HG03342 (cell line): ENCODE results near the gene SYCP2.

Experiments used
- ATAC-seq: cut with Tn5 transposase; IDR thresholded peaks from one replicate; pipeline ENCODE4 v1.9.1; 2021; ENCODE audit warnings: mild to moderate bottlenecking, moderate library complexity; ENCODE audit not compliant: unreplicated experiment

The SYCP2 gene

DNA sequence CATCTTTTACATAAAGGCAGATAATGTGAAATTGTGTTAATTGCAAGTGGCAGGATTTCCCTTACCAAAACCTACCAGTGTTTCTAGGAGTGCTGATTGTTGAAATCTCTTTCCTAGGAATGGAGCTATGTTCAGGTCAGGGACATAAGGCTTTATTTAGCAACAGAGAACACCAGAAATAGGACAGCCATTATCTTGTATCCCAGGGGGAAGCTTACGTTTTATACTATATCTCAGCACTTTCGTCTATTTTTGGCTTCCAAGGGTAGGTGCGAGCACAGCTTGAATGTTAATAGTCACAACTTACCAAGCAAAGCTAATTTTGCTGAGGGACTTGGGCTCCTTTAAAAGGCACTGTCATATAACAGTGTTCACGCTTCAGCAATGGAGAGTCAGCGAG lies 94.0 kb downstream of the SYCP2 start:
- ATAC-seq: no peak

DNA sequence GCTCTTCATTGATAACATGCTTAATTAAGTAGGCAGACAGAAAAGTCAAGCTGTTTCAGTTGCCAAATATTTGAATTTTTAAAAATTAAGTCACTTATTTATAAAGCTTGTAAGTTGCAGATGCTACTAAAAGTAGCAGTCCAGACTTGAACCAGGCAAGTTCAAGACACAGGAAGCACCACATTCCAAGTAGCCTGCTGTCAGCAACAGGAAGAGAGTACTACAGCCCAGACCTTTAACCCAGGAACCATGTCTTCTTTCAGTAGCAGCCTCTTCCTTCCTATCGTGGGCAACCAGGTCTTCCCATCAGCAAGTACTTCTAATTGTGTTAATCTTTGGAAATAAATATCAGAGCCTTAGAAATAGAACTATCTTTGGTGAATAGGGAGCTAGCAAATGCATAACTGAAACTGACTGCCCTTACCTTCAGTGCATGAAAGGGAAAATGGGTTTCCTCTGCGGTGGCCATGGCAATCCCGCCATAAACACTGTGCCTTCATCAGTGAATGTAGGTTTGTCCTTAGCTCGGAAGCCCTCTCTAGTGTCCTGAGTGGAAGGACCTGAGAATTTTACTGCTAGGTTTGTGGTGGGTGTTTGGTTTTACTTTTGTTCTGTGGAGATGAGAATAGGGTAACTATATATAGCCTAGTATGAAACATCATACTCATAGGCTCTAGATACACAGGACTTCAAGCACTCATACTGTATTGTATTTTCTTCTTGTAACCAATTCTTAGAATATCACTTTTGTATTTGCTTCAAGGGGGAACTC lies 95.6 kb downstream of the SYCP2 start:
- ATAC-seq: peak; percentile 88

DNA sequence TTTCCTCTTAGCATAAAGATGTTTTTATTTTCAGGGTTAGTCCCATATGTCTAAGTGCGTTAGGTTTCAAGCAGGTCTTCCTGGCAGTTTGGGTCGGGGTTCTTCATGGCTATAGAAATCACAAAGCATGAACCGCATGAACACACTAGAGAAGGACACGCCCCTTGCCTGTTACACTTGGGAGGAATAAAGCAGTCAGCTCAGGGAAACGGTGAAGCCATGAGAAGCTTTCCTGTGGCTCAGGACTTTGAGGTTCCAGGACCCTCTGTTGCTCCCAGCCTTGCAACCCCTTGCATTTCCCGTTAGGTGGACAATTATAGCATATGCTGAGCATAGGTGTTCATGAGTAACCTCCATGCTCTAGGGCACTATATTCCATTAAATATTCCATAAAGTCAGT lies 96.7 kb downstream of the SYCP2 start:
- ATAC-seq: no peak

DNA sequence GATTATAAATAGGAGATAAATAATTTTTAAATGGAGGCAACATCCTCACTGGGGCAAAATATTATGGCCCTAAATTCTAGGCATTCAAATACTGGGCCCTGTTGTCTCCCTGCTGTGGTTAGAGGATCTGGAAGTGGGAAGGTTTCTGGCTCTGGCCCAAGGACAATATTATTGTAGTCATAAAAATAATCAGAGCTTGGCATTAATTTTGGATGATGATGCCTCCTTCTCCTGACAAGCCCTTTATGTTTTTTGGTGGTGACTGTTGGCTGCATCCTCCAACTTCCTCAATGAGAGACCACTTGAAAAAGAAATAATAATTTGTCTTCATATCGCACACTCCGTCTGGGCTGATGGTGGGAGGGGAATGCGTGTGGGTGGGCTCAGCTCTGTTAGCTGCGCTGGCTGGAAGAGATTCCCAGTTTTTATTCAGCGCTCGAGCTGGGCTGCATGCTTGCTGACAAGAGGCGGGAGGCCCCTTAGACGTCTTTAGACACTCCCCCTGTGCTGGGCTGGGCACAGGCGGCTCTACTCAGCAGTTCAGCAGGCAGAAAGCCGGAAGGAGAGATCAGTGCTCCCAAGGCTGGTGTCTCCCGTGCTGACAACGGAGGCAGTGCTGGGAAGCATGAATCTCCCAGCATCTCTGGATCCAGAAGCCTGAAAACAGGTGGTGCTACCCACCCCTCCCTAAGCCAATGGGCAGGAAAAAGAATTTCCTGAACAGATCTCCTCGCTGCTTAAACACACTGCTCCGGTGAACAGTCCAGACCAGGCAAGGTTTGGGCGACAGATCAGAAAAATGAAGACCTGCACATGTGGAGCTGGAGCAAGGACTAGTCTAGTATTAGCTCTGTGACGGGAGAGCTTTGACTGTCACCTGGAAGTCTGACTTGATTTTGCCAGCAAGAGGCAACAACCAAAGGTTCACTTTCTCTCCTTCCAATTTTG lies 97.7 kb downstream of the SYCP2 start:
- ATAC-seq: no peak

- no peak for ATAC-seq
Measured at GRCh38 chr20:59835057-59835447, 98.4 kb downstream of the SYCP2 start.

DNA sequence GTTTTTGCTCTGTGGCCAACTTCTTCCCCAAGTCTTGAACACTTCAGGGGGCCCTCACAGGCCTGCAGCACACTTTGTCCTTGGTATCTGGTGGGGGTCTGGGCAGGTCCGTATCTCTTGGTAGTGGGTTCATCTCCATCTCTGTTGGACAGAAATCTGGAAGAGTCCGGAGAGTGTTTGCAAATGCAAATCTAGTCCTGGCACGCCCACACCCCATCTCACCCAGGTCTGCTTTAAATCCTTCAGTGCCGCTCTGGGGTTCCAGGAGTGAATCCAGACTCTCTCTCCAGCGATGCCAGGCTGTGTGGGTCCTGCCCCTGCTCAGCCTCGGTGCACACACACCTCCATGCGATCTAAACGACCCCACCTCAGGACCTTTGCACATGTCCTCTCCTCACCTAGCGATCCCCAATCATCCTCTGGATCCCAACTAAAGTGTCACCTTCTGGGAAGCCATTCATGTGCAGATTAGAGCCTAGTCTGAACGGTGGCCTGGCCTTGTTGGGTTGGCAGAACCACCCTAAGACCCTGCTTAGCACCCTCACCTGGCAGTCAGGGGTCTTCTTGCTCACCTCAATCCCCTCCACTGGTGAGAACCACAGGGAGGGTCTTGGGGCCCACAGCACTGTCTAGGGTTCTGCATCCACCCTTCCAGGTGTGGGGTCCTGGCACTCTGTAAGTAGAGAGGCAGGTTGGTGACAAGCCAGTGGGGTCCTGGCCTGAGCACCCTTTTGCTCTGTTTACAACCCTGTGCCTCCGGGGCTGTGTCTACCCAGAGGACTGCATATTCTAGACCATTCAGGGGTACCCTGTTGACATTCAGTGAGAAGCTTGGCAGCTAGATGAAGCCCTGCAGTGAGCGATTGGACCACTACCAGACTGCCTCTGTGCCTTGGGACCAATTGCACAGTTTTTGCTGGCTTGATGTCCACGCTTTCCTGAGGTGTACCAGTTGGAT lies 100.8 kb downstream of the SYCP2 start:
- ATAC-seq: no peak

GRCh38 chr20:59831916-59832270 lies 101.5 kb downstream of the SYCP2 start:
- ATAC-seq: no peak

DNA sequence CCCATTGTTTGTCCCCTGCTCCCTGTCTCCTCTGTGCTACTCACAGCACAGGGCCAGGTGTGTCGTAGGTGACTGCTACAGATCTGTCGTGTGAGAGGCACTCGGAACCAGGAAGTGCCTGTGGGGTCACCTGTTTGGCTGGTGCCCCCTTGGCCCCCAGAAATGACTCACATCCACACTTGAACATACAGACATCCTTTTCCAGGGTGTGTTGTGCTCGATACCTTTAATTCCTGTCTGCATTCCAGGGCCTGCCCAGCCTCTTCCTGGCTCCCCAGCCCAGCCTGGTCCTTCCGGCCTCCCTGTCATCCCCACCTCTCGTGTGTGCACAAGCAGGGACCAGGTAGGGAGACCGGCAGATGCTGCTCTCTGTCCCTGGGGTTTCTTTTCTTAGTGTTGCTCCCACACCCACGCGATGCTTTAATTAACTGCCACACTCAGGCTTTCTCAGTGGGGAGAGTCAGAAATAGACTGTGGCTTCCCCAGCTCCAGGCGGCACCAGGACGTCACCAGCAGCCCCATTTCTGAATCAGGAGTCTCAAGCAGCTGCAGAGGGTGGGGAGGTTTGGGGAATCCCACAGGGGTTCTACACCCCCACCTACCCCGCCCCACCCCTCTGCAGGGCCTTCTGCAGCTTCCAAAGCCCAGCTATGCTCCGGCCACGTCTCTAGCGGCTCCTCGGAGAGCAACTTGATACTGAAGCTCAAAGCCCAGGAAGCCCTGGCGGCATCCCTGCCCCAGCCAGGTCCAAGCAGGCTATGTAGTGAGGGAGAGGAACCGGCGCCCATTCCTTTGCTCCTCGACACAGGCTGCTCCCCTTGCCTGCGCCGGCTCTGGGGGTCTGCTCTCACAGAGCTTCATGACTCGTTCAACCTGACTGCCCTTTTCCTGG lies 102.2 kb downstream of the SYCP2 start:
- ATAC-seq: no peak

DNA sequence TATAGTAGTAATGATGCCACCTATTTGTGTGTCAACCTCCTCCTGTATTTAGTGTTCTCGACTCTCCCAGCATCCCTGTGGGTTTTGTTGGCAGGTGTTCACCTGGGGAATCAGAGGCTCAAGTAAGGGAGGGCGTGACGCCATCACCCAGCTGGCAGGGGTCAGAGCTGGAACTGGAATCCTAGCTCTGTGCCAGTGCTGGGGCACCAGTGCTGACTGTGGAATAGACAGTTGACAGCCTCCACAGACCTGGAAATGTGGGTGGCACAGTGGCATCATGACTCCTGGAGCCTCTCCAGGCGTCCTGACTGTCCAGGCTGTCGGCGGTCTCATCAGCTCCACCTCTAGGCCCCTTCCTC lies 102.8 kb downstream of the SYCP2 start:
- no peak for ATAC-seq

DNA sequence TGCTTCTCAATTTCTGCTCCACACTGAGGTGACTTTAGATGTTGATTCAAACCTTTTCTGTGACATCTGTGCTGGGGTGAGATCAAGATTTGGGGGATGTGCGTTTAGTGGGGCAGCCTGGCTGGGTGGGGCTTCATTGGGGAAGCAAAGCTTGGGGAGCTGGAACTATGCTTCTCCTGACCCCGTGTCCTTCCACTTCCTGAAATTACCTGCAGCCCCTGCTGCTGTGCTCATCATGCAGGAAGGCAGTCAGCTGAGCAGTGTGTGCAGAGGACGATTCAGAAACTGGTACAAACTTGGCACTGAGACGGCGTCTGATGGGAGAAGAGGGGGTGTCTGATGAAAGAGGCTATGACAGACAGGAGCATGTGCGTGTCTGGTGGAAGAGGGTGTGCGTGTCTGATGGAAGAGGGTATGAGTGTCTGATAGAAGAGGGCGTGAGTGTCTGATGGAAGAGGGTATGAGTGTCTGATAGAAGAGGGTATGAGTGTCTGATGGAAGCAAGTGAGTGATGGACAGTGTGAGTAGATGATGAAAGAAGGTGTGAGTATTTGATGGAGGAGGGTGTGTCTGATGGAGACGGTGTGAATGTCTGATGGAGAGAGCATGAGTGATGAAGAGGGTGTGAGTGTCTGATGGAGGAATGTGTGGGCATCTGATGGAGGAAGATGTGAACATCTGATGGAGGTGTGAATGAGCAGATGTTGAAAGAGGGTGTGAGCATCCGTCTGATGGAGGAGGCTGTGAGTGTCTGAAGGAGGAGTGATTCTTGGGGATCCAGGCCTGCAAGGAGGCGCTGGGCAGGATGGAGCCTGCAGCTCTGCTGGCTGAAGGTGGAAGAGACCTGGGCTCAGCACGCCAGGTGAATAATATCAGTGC lies 103.4 kb downstream of the SYCP2 start:
- no peak for ATAC-seq

GRCh38 chr20:59829054-59829785 lies 104.2 kb downstream of the SYCP2 start:
- no peak for ATAC-seq

- no peak for ATAC-seq
Measured at GRCh38 chr20:59828125-59829053, 105.0 kb downstream of the SYCP2 start.

GRCh38 chr20:59827138-59828056 lies 106.0 kb downstream of the SYCP2 start:
- ATAC-seq: no peak

GRCh38 chr20:59825944-59826759 lies 107.3 kb downstream of the SYCP2 start:
- ATAC-seq: no peak

DNA sequence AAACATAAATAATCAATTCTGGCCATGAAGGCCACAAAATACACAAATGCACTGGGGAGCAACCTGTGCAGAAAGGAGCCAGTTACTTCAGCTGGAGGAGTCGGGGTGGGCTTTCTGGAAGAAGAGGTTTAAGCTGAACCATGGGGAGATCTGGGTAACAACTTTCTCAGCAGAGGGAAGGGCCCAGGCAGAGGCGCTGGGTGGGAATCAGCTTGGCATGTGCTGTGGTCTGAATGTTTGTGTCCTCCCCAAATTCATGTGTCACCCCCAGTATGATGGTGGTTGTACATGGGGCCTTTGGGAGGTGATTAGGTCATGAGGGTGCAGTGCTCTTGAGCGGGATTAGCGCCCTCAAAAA lies 107.9 kb downstream of the SYCP2 start:
- ATAC-seq: no peak
